RWPE2 (cell line): ENCODE measurements around the gene STX3.

Experiments
- ATAC-seq: fragments of 200-7000 bp; cut with Tn5 transposase; 3 replicates; pipeline ENCODE4 v1.9.1; 2021; ENCODE audit warnings: low read depth
- DNase-seq: peaks from one replicate; pipeline ENCODE4 v3.0.0-alpha.2; 2020; ENCODE audit warnings: low spot score
- H3K27ac ChIP-seq: fragments of 450-650 bp; 2 replicates; pipeline ENCODE4 v1.5.1; 2017; ENCODE audit warnings: mild to moderate bottlenecking; ENCODE audit not compliant: poor library complexity, severe bottlenecking
- H3K27me3 ChIP-seq: fragments of 250-450 bp; sonication (Bioruptor Pico); 2 replicates; pipeline ENCODE4 v1.5.1; 2021; ENCODE audit warnings: mild to moderate bottlenecking, moderate library complexity; ENCODE audit not compliant: insufficient read depth, poor library complexity, severe bottlenecking
- H3K36me3 ChIP-seq: fragments of 250-450 bp; sonication (Bioruptor Pico); 2 replicates; pipeline ENCODE4 v1.5.1; 2020; ENCODE audit warnings: low read depth, mild to moderate bottlenecking, moderate library complexity
- H3K4me1 ChIP-seq: fragments of 250-450 bp; sonication (Bioruptor Pico); 2 replicates; pipeline ENCODE4 v1.5.1; 2021; ENCODE audit warnings: mild to moderate bottlenecking, moderate library complexity; ENCODE audit not compliant: insufficient read depth, poor library complexity, severe bottlenecking
- H3K4me3 ChIP-seq: fragments of 250-450 bp; sonication (Bioruptor Pico); 2 replicates; pipeline ENCODE4 v1.5.1; 2021; ENCODE audit warnings: mild to moderate bottlenecking, moderate library complexity; ENCODE audit not compliant: severe bottlenecking
- H3K9me3 ChIP-seq: fragments of 250-450 bp; sonication (Bioruptor Pico); 2 replicates; pipeline ENCODE4 v1.5.1; 2021; ENCODE audit warnings: mild to moderate bottlenecking, moderate library complexity; ENCODE audit not compliant: severe bottlenecking
- CTCF ChIP-seq: fragments of 450-650 bp; IDR thresholded peaks from one replicate; pipeline ENCODE4 v1.5.1; 2017; ENCODE audit warnings: mild to moderate bottlenecking, moderate library complexity; ENCODE audit not compliant: poor library complexity, severe bottlenecking

The STX3 gene

DNA sequence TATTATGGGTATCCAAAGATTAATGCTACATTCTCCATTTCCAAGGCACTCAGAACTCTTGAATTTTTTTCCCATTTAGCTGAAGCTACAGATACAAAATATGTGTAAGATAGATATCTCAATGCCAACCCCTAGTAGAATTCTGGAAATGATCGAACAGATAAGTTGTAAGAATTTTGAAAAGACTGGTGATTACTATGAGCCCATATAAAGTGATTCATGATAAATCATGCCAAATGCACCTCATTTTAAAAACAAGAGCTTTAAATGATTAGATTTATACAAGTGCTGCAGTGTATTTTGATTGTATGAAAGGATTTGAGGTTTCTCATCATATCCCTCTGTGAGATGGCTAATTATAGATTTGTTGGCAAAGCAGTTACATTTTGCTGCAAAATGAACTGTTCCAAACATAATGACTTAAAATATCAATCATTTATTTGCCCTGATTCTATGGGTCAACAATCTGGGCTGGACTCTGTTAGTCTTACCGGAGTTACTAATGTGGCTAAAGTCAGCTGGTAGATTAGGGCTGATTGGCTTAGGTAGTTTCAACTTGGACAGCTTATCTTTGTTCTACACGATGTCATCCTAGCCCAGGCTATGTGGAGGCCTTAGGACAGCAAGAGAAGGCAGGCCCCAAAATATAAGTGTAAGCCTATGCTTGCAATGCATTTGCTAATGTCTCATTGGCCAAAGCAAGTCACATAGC is 44.9 kb upstream of the STX3 start:
- H3K27ac ChIP-seq, result no peak overlapping the region
- TF ChIP-seq CTCF, result no peak

DNA sequence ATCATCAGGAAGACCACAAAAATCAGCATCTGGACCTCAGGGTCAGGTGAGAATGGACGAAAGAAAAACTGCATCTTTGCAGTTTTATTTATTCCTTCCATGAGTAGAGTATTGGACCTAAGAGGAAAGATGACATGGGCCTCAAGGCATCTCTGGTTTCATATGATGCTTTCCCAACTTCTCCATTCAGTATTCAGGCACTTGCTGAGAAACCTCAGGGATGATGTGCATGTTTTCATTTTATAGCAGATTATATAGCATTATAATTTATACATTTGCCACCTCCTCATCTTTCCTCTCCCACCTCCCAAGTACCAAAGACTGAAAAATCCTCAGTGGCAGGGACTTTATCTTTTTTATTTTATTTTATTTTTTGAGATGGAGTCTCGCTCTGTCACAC is 41.4 kb upstream of the STX3 start, which contains the start of gene OR10V1:
Gene OR10V1, minus strand, starts transcription at position 101 of the 400 bp plus-strand sequence. Its CDS starts 0 bp downstream, at position 101.
- no peak for ATAC-seq
- TF ChIP-seq CTCF, result no peak
- Histone ChIP-seq H3K27ac (no peak within 1 kb of the TSS), H3K4me3 (no peak within 1 kb of the TSS), H3K27me3 (no peaks in the 10 kb centered on the region), H3K9me3 (no peaks in the 10 kb centered on the region), H3K36me3 (no peaks in the 10 kb centered on the region), H3K4me1 (no peaks in the 10 kb centered on the region)
- DNase-seq, result no peak

More for the DNA sequence above, 44.9 kb upstream of the STX3 start:
- H3K27me3 ChIP-seq, result no peaks in the 10 kb centered on the region
- H3K4me3 ChIP-seq, result no peak overlapping the region
- H3K36me3 ChIP-seq, result no peaks in the 10 kb centered on the region
- no peak for DNase-seq
- peaks cover 9% of the 10 kb centered on the region for H3K9me3 ChIP-seq
- H3K4me1 ChIP-seq, result peaks cover 6% of the 10 kb centered on the region
- no peak for ATAC-seq

- Histone ChIP-seq H3K27me3 (no peaks in the 10 kb centered on the region), H3K4me1 (no peaks in the 10 kb centered on the region), H3K36me3 (no peaks in the 10 kb centered on the region), H3K9me3 (no peaks in the 10 kb centered on the region), H3K4me3 (no peak overlapping the region), H3K27ac (no peak overlapping the region)
- DNase-seq (no peak), ATAC-seq (no peak)
- TF ChIP-seq CTCF, result no peak
Measured at GRCh38 chr11:59716051-59716450, 39.1 kb upstream of the STX3 start.

DNA sequence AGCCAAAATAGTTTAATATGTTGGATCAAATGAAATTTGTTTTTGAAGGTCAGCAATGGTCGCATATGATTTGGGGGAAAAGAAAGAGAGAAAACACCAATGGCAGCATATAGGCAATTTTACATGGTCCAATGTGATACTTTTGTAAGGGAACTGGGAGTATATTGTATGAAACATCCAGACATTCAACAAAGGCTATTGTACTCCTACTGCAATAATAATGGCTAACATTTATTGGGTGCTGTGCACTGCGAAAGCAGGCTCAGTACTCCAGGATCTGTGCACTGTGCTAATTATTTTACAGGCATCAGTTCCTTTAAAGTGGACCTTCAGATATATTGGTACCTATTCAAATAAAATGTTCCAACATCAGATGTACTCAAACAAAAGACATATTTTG is 35.6 kb upstream of the STX3 start:
- Histone ChIP-seq H3K27ac (no peak overlapping the region), H3K27me3 (no peaks in the 10 kb centered on the region), H3K9me3 (no peaks in the 10 kb centered on the region), H3K36me3 (no peaks in the 10 kb centered on the region), H3K4me1 (no peaks in the 10 kb centered on the region), H3K4me3 (no peak overlapping the region)
- DNase-seq (no peak), ATAC-seq (no peak)
- no peak for TF ChIP-seq CTCF

GRCh38 chr11:59724066-59724465 is 31.1 kb upstream of the STX3 start:
- H3K27me3 ChIP-seq, result no peaks in the 10 kb centered on the region
- ATAC-seq (no peak), DNase-seq (no peak)
- no peak overlapping the region for H3K4me3 ChIP-seq
- no peaks in the 10 kb centered on the region for H3K36me3 ChIP-seq
- H3K27ac ChIP-seq, result no peak overlapping the region
- no peaks in the 10 kb centered on the region for H3K9me3 ChIP-seq
- H3K4me1 ChIP-seq, result no peaks in the 10 kb centered on the region
- no peak for TF ChIP-seq CTCF
